SK-N-MC (cell line): ENCODE results near the gene MROH7.
"Not testable (repeated sequence)": the region's sequence is repeated elsewhere in the genome, so short reads cannot be mapped to it uniquely, and the experiment has no call there.

Source experiments
- DNase-seq: peaks from one replicate; pipeline ENCODE4 v3.0.0-alpha.2; 2011; ENCODE audit warnings: low read depth, low spot score
- H3K27ac ChIP-seq: fragments of 200-600 bp; sonication (generic); 2 replicates; pipeline ENCODE4 v1.5.1; 2016; ENCODE audit warnings: mixed run types
- H3K36me3 ChIP-seq: fragments of 200-600 bp; sonication (generic); 2 replicates; pipeline ENCODE4 v1.6.1; 2017; ENCODE audit warnings: antibody characterized with exemption, low read length, mixed read lengths; ENCODE audit not compliant: insufficient read depth
- H3K4me3 ChIP-seq: fragments of 200-600 bp; sonication (generic); 2 replicates; pipeline ENCODE4 v1.5.1; 2016
- H3K9ac ChIP-seq: fragments of 200-600 bp; sonication (generic); 2 replicates; pipeline ENCODE4 v1.8.0; 2017; ENCODE audit warnings: mixed run types, mixed read lengths; ENCODE audit not compliant: insufficient read length
- H3K9me3 ChIP-seq: fragments of 200-600 bp; sonication (generic); 2 replicates; pipeline ENCODE4 v1.6.1; 2017; ENCODE audit warnings: low read depth, mild to moderate bottlenecking, antibody characterized with exemption, low read length, moderate library complexity, mixed read lengths
- EZH2 ChIP-seq: fragments of 200-600 bp; sonication (generic); IDR thresholded peaks from one replicate; pipeline ENCODE4 v1.6.1; 2017; ENCODE audit warnings: antibody characterized with exemption
- FOXP2 ChIP-seq: optimal IDR thresholded peaks from 2 replicates; pipeline ENCODE3; 2011; ENCODE audit warnings: mild to moderate bottlenecking, moderate library complexity; ENCODE audit not compliant: insufficient read depth; ENCODE audit errors: extremely low read length, control extremely low read depth
- POLR2AphosphoS5 ChIP-seq: IDR thresholded peaks from 2 replicates; pipeline ENCODE4 v1.6.1; 2012; ENCODE audit warnings: mild to moderate bottlenecking, low read depth, low read length, borderline replicate concordance

Gene MROH7

GRCh38 chr1:54615531-54616279 lies 25.9 kb upstream of the MROH7 start:
- no peak overlapping the region for H3K4me3 ChIP-seq
- no peaks in the 10 kb centered on the region for H3K9me3 ChIP-seq
- H3K9ac ChIP-seq = no peak overlapping the region
- TF ChIP-seq POLR2AphosphoS5 (no peak), EZH2 (no peak), FOXP2 (no peak)
- DNase-seq = no peak
- H3K27ac ChIP-seq = no peak overlapping the region
- no peaks in the 10 kb centered on the region for H3K36me3 ChIP-seq

DNA sequence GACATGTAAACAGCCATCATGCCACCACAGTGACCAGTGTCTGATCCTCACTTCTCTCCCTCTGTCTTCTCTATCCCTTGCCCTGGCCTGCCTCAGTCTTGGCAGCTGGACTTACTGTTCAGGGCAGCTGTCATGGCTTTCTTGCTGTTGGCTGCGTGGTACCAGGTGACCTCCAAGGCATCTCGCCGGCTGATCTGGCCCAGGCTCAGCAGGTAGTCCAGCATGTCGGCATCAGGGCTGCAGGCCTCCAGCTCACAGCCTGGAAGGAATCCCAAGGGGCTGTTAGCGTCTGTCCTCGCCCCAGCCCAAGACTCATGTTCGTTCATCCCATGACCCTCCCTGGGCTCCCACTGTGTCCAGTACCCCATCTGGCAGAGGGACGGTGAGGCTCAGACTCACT lies 21.8 kb upstream of the MROH7 start:
- H3K4me3 ChIP-seq = no peak overlapping the region
- no peaks in the 10 kb centered on the region for H3K9me3 ChIP-seq
- no peak for TF ChIP-seq EZH2
- TF ChIP-seq FOXP2 = no peak
- no peak for TF ChIP-seq POLR2AphosphoS5
- no peaks in the 10 kb centered on the region for H3K36me3 ChIP-seq
- H3K27ac ChIP-seq = no peak overlapping the region
- DNase-seq = no peak
- no peak overlapping the region for H3K9ac ChIP-seq

GRCh38 chr1:54623216-54624007 lies 18.2 kb upstream of the MROH7 start, which contains the start of gene FAM151A:
FAM151A (minus strand) TSS chr1:54623525; CDS start chr1:54623395, 130 bp downstream.
- Histone ChIP-seq H3K36me3 (no peaks in the 10 kb centered on the region), H3K27ac (no peak within 1 kb of the TSS), H3K9ac (no peak within 1 kb of the TSS), H3K9me3 (no peaks in the 10 kb centered on the region), H3K4me3 (no peak within 1 kb of the TSS)
- no peak for DNase-seq
- no peak for TF ChIP-seq EZH2
- TF ChIP-seq FOXP2 = no peak
- no peak for TF ChIP-seq POLR2AphosphoS5

DNA sequence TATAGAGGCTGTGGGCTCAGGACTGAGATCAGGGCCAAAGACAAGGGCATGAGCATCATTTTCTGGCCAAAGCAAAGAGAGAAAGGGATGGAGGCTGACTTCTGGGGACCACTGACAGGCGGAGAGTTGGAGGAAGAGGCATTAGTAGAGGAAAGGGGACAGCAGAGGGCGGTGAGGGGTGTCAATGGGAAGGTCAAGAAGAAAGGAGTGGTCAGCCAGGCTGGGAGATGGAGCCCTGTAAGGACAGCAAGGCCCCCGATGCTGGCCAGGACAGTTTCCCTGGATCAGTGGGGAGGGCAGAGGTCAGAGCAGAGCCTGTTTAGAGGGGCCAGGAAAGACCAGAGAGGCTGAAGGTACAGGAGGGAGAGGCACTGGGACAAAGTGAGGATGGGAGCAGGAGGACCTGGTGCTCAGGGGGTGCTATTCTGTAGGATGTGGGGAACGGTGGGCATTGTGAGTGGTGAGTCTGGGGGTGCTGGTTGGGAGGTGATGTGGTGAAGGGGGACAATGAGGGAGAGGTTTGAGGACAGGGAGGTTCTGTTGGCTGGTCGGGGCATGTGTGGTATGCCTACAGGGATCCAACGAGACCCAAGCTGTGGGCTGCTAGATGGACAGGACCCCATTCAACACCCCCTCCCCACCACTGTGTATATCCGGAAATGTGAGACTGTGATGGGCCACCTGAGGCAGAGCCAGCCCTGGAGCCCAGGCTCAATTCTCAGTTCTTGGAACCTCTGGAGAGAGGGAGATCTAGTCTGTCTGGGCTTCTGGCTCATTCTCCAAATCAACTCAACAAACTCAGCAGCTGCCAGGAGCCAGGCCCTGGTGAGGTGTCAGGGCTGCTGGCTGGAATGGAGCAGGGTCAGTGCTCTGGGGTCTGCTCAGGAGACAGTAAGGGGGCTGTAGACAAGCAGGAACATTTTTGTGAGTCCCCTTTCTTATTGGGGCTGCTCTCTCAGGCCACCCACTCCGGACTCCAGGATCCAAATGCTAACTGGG lies 16.8 kb upstream of the MROH7 start:
- Histone ChIP-seq H3K36me3 (no peaks in the 10 kb centered on the region), H3K9ac (no peak overlapping the region), H3K27ac (no peak overlapping the region), H3K4me3 (no peak overlapping the region), H3K9me3 (no peaks in the 10 kb centered on the region)
- TF ChIP-seq FOXP2 (no peak), EZH2 (no peak), POLR2AphosphoS5 (no peak)
- no peak for DNase-seq

- H3K36me3 ChIP-seq = no peaks in the 10 kb centered on the region
- H3K4me3 ChIP-seq = no peak overlapping the region
- H3K27ac ChIP-seq = no peak overlapping the region
- DNase-seq = no peak
- no peaks in the 10 kb centered on the region for H3K9me3 ChIP-seq
- TF ChIP-seq FOXP2 (no peak), POLR2AphosphoS5 (no peak), EZH2 (no peak)
- H3K9ac ChIP-seq = no peak overlapping the region
Measured at GRCh38 chr1:54627196-54627595, 14.4 kb upstream of the MROH7 start.

- H3K4me3 ChIP-seq, H3K36me3 ChIP-seq, H3K9me3 ChIP-seq, H3K27ac ChIP-seq, H3K9ac ChIP-seq, DNase-seq: not testable (repeated sequence)
Measured at GRCh38 chr1:54635804-54636203, 5.8 kb upstream of the MROH7 start.

DNA sequence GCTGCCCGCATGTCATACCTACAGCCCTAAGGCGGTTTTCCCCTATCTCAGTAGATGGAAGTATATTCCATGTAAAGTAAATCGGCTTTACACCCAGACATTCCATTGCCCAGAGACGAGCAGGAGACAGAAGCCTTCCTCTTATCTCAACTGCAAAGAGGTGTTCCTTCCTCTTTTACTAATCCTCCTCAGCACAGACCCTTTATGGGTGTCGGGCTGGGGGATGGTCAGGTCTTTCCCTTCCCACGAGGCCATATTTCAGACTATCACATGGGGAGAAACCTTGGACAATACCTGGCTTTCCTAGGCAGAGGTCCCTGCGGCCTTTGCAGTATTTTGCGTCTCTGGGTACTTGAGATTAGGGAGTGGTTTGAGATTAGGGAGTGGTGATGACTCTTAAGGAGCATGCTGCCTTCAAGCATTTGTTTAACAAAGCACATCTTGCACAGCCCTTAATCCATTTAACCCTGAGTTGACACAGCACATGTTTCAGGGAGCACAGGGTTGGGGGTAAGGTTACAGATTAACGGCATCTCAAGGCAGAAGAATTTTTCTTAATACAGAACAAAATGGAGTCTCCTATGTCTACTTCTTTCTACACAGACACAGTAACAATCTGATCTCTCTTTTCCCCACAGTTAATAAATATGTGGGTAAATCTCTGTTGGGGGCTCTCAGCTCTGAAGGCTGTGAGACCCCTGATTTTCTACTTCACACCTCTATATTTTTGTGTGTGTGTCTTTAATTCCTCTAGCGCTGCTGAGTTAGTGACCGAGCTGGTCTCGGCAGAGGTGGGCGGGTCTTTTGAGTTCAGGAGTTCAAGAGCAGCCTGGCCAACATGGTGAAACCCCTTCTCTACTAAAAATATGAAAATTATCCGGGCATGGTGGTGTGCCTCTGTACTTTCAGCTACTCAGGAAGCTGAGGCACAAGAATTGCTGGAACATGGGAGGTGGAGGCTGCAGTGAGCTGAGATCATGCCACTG lies 4.8 kb upstream of the MROH7 start:
- H3K4me3 ChIP-seq, DNase-seq, H3K9ac ChIP-seq, H3K27ac ChIP-seq, H3K9me3 ChIP-seq, H3K36me3 ChIP-seq: not testable (repeated sequence)
